Adipocyte (in vitro differentiated cells): ENCODE measurements around the gene NACC1.

ENCODE experiments used
- DNase-seq: peaks from one replicate; pipeline ENCODE4 v3.0.0-alpha.2; 2015; ENCODE audit warnings: low read depth
- H3K27me3 ChIP-seq: replicated peaks from 2 replicates; pipeline ENCODE4 v1.7.0; 2013; ENCODE audit warnings: mild to moderate bottlenecking, low read length, moderate library complexity; ENCODE audit not compliant: control insufficient read depth, insufficient read depth
- H3K36me3 ChIP-seq: 2 replicates; pipeline ENCODE4 v1.7.0; 2013; ENCODE audit warnings: low read length, mild to moderate bottlenecking, moderate library complexity; ENCODE audit not compliant: control insufficient read depth, insufficient read depth, severe bottlenecking
- H3K4me1 ChIP-seq: 2 replicates; pipeline ENCODE4 v1.7.0; 2013; ENCODE audit warnings: mild to moderate bottlenecking, low read length, moderate library complexity; ENCODE audit not compliant: control insufficient read depth, insufficient read depth
- H3K4me3 ChIP-seq: 2 replicates; pipeline ENCODE4 v1.7.0; 2013; ENCODE audit warnings: mild to moderate bottlenecking, low read length, moderate library complexity
- H3K9ac ChIP-seq: 2 replicates; pipeline ENCODE4 v1.7.0; 2013; ENCODE audit warnings: mild to moderate bottlenecking, low read length, moderate library complexity
- H3K9me3 ChIP-seq: 2 replicates; pipeline ENCODE4 v1.7.0; 2013; ENCODE audit warnings: mild to moderate bottlenecking, low read length, moderate library complexity; ENCODE audit not compliant: control insufficient read depth

The NACC1 gene

GRCh38 chr19:13095934-13096927, 21.8 kb upstream of the NACC1 start:
- no peaks in the 10 kb centered on the region for H3K9me3 ChIP-seq
- no peaks in the 10 kb centered on the region for H3K27me3 ChIP-seq
- DNase-seq: no peak
- H3K9ac ChIP-seq: peak overlapping the region; percentile 34
- no peak overlapping the region for H3K4me3 ChIP-seq
- H3K4me1 ChIP-seq: peaks cover 22% of the 10 kb centered on the region
- H3K36me3 ChIP-seq: peaks cover 19% of the 10 kb centered on the region

DNA sequence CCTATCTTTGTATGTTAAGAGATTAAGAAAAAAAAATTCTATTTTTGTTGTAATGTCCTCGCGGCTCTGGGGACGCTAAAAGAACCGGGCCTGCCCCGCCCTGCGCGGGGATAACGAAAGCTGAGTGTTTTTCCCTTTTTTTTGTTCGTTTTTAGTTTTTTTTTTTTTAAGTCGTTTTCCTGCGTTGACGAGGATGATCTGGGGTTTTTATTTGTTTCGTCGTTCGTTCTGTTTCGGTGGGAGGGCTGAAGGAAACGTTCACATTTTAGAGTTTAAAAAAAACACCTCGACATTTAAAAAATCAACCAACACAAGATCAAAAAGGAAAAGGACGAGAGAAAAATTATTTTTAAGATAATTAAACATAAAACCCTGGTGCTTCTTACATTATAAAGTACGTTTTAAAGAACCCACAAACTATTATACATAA, 21.0 kb upstream of the NACC1 start:
- Histone ChIP-seq H3K27me3 (no peaks in the 10 kb centered on the region), H3K9me3 (no peaks in the 10 kb centered on the region), H3K4me3 (no peak overlapping the region), H3K4me1 (peaks cover 15% of the 10 kb centered on the region), H3K36me3 (peaks cover 19% of the 10 kb centered on the region), H3K9ac (no peak overlapping the region)
- no peak for DNase-seq

GRCh38 chr19:13097463-13098258, 20.4 kb upstream of the NACC1 start:
- Histone ChIP-seq H3K27me3 (no peaks in the 10 kb centered on the region), H3K4me3 (no peak overlapping the region), H3K9me3 (no peaks in the 10 kb centered on the region), H3K36me3 (peaks cover 15% of the 10 kb centered on the region), H3K9ac (no peak overlapping the region), H3K4me1 (peaks cover 16% of the 10 kb centered on the region)
- DNase-seq: no peak

DNA sequence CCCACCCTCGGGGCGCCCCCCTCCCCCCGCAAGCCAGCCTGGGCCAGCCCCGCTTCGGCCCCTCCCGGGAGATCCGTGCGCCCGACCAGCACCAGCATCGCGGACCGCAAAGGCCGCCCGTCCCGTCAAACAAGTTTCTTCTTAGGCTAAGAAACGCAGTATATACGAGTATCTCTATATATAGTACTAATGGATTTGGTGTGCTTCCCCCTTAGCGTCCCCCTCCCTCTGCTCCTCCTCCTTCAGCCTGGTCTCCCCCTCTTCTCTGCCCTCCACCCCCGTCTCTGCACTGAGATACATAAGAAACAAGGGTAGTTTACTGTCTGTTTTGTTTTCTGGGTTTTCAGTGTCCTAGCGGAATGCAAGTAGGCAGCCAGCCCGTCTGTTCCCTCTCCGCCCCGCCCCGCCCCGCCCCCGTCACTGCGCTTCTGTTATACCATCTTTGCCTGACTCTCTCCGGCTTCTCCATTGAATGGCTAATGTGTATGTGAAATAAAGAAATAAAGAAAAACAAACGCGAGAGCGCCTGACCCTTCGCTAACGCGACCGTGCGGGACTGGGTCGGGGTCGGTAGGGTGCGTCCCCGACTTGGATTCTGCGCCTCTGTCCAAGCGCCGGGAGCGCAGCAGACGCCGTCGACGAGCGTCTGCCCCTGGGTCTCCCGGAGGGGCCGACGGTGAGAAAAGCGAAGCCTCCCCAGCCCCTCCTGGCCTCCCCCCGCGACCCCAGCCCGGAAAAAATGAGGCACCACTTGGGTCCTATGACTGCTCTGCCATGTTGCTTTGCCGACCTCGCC, 19.6 kb upstream of the NACC1 start:
- Histone ChIP-seq H3K9ac (peak overlapping the region; percentile 62), H3K4me1 (peaks cover 19% of the 10 kb centered on the region), H3K36me3 (peaks cover 12% of the 10 kb centered on the region), H3K27me3 (no peaks in the 10 kb centered on the region), H3K4me3 (no peak overlapping the region), H3K9me3 (no peaks in the 10 kb centered on the region)
- no peak for DNase-seq

DNA sequence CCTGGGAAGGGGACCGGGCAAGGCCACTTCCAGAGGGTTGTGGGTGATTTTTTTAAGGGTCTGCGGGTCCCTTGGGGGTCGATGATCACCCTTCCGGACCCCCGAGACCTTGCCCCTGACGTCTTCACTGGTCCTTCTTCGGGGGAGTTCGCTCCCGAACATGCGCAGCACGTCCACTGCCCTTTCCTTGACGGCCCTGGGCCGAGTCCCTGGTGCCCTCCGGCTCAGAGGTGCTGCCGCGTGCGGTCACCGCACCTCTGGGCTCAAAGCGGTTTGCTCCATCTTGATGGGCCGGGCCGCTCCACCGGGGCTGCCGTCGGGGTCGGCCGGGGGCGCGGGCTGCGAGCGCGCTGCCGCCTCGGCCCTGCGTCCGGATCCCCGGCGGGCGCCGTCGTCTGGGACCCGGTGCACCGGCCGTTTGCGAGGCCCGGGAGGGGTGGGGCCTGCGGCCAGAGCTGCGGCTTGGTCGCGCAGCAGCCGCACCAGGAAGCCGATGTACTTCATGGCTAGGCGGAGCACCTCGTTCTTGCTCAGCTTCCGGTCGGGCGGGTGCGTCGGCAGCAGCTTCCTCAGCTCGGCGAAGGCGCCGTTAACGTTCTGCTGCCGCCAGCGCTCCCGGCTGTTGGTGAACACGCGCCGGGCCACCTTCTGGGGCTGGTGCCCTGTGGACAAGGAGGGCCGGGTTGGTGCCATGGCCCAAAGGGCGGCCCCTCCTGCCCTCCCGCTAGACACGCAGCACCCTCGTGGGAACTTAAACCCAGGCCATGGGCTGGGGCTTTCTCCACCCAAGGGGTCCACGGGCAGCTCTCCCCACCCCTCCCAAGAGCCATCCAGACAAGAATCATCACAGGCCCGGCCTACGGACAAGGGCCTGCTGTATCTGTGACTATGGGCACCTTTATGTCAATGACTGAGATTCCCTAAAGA, 18.7 kb upstream of the NACC1 start:
- H3K9ac ChIP-seq: no peak overlapping the region
- no peaks in the 10 kb centered on the region for H3K27me3 ChIP-seq
- no peak overlapping the region for H3K4me3 ChIP-seq
- peaks cover 11% of the 10 kb centered on the region for H3K36me3 ChIP-seq
- H3K4me1 ChIP-seq: peaks cover 13% of the 10 kb centered on the region
- no peak for DNase-seq
- no peaks in the 10 kb centered on the region for H3K9me3 ChIP-seq

DNA sequence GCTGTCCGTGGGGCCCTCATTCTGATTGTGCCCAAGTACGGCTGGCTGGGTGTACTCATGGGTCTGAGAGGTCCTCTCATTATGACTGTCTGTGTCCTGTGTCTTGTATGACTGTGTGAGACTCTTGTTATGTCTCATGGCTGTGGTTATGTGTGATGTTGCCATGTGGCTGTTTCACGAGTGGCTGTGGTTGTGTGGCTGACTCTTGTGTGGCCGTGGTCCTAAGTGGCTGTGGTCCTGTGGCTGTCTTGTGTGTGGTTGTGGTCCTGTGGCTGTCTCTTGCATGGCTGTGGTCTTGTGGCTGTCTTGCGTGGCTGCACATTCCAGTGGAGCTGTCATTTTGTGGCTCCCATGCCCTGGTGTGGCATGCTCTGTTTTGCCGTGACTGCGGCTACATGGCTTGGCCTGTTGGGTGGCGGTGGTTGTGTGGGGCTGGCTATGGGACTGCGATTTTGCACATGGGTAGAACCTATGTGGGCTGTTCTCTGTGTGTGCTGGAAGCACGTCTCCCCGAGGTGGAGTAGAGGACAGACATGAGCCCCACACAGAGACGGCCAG, 18.0 kb upstream of the NACC1 start:
- no peaks in the 10 kb centered on the region for H3K27me3 ChIP-seq
- peaks cover 4% of the 10 kb centered on the region for H3K36me3 ChIP-seq
- H3K4me1 ChIP-seq: peaks cover 13% of the 10 kb centered on the region
- H3K4me3 ChIP-seq: no peak overlapping the region
- H3K9me3 ChIP-seq: no peaks in the 10 kb centered on the region
- DNase-seq: no peak
- no peak overlapping the region for H3K9ac ChIP-seq

DNA sequence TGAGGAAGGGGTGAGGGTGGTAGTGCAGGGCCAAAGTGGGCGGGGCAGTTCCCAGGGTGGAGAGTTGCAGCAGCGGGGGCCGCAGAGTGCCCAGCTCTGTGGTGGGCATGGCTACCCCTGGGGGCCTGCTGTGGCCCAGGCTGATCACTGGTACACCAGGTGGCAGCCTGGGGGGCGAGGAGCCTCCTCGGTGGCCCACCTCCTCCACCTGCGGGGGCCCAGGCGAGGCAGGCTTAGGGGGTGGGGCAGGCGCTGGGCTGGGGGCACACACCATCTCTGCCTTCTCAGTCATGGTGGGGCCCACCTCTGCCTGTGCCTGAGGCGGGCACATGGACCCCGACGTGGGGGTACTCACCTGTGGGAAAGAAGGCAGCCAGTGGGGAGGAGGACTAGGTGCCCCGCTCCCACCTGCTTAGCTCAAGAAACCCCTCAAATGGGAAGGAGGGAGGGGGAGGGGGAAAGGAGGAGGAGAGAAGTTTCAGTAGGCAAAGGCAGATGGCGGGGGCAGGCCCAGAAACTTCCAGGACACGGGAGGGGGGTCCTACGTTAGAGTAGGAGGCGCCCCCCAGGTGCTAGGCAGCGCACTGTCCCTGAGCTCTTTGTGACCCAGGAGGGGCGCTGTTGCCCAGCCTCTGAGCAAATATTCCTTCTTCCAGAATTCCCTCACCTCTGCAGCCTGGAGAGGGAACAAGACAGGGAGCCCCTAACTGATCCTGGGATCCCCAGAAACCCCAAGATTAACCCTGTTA, 17.0 kb upstream of the NACC1 start:
- Histone ChIP-seq H3K4me1 (peaks cover 13% of the 10 kb centered on the region), H3K27me3 (no peaks in the 10 kb centered on the region), H3K4me3 (no peak overlapping the region), H3K9ac (no peak overlapping the region), H3K36me3 (no peaks in the 10 kb centered on the region), H3K9me3 (no peaks in the 10 kb centered on the region)
- no peak for DNase-seq

DNA sequence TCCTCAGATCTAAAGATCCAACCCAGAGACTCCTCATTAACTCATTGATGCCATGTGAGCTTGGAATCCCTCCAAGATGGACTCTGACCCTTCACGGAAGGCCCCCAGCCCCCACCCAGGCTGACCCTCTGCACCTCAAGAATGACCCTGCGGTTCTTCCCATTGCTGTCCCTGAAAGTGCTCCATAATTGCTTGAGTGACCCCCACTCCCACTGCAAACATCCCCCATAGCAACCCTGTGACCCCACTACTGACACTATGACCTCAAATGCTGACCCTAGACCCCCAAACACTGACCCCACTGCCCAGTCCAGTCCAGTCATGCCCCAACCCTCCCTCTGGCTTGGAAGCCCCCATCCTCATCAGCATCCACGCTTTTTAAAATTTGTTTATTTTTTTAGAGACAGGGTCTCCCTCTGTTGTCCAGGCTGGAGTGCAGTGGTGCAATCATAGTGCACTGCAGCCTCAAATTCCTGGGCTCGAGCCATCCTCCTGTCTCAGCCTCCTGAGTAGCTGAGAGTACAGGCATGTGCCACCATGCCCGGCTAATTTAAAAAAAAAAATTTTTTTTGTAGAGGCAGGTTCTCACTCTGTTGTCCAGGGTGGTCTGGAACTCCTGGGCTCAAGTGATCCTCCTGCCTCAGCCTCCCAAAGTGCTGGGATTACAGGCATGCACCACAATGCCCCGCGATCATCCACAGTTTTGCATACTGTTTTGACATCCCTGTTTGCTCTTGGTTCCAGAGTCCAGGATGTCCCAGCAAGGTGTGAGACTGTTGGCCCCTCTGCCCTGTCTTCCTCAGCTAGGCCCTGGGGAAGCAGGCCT, 16.3 kb upstream of the NACC1 start:
- no peaks in the 10 kb centered on the region for H3K27me3 ChIP-seq
- H3K4me3 ChIP-seq: peak overlapping the region; percentile 58

GRCh38 chr19:13102416-13102665, 15.7 kb upstream of the NACC1 start:
- no peak for DNase-seq
- H3K9me3 ChIP-seq: no peaks in the 10 kb centered on the region
- peak overlapping the region; percentile 82 for H3K9ac ChIP-seq
- H3K36me3 ChIP-seq: peaks cover 2% of the 10 kb centered on the region
- peaks cover 13% of the 10 kb centered on the region for H3K4me1 ChIP-seq
- peak overlapping the region; percentile 58 for H3K4me3 ChIP-seq
- no peaks in the 10 kb centered on the region for H3K27me3 ChIP-seq

More for the DNA sequence above, 16.3 kb upstream of the NACC1 start:
- Histone ChIP-seq H3K9ac (peak overlapping the region; percentile 82), H3K9me3 (no peaks in the 10 kb centered on the region), H3K4me1 (peaks cover 13% of the 10 kb centered on the region), H3K36me3 (no peaks in the 10 kb centered on the region)
- no peak for DNase-seq
